ENCODE measurements around the gene GFRA1. TPM values are rescaled to one million over a fixed set of nuclear protein-coding genes. Genes with fewer than 3 reads are reported as not detected.
"Not testable (repeated sequence)": the region's sequence is repeated elsewhere in the genome, so short reads cannot be mapped to it uniquely, and the experiment has no call there.

The GFRA1 gene
- total RNA-seq, 2 experiments from 2014 or later: not detected

DNA sequence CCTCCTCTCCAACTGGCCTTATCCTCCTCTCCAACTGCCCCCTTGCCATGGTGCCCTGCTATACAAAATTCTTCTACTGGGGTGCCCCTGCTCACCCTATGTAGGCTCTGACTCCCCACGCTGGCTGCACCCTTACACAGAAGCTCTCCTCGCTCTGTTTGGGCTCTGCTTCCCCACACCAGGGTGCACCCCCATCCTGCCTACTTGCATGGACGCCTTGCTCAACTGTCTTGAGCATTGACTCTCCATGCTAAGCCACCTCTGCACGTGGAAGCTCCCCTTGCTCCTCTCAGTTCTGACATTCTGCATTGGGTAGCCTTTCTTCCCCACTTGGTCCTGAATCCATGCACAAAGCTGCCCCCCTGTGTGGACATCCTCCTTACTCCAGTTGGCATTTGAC is 231.1 kb downstream of the GFRA1 start:
- ChIA-PET CTCF (ENCODE audit: unreplicated experiment) (no interaction called here), POLR2A (no interaction called here)
- BruUV-seq (replicated peaks): no TSS peak
- Histone ChIP-seq H3K36me3 (ENCODE audit: insufficient read depth, low read length) (no peaks in the 10 kb centered on the region), H3K27ac (ENCODE audit: low read depth, low read length, poor library complexity, severe bottlenecking) (no peak overlapping the region), H4K20me1 (ENCODE audit: insufficient read depth, low read length) (no peaks in the 10 kb centered on the region), H3K4me1 (ENCODE audit: insufficient read depth, low read length, poor library complexity, severe bottlenecking) (no peaks in the 10 kb centered on the region), H2AFZ (ENCODE audit: low read length) (no peak overlapping the region), H3K9me3 (ENCODE audit: low read length) (no peaks in the 10 kb centered on the region), H3K4me2 (ENCODE audit: low read length) (no peak overlapping the region), H3K79me2 (ENCODE audit: insufficient read depth, low read depth, low read length) (no peaks in the 10 kb centered on the region), H3K4me3 (ENCODE audit: low read depth, low read length, poor library complexity, severe bottlenecking) (no peak overlapping the region), H3K9me2 (ENCODE audit: insufficient read depth, low read length) (no peaks in the 10 kb centered on the region)
- intact Hi-C loops (cut with micrococcal nuclease; ENCODE audit: unreplicated experiment): no loop called here
- TF ChIP-seq EZH2phosphoT487 (IDR thresholded peaks at IDR 0.05; ENCODE audit: borderline replicate concordance, low read depth, low read length): no peak
- no peak for DNase-seq (ENCODE audit: low spot score)

DNA sequence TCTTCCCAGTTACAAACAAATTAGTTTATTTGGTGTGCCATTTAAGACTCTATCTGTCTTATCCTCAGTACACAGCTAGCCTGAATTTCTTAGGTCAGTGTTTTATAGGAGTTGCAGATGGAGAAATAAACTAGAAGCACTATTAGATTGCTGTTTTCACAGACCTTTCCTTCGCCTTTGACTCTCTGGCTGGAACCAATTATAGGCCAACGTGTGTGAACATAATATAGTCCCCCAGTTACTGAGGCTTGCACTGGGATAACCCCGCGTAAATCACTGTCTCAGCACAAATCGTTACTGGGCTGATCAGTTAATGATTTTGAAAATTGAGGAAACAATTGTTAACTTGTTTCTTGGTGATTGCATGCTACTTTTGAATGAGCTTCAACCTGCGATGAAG is 233.4 kb downstream of the GFRA1 start:
- H3K4me1 ChIP-seq (ENCODE audit: insufficient read depth, low read length, poor library complexity, severe bottlenecking): no peaks in the 10 kb centered on the region
- no peak overlapping the region for H2AFZ ChIP-seq (ENCODE audit: low read length)
- no peak overlapping the region for H3K4me3 ChIP-seq (ENCODE audit: low read depth, low read length, poor library complexity, severe bottlenecking)
- ChIA-PET CTCF (ENCODE audit: unreplicated experiment) (no interaction called here), POLR2A (no interaction called here)
- no peaks in the 10 kb centered on the region for H4K20me1 ChIP-seq (ENCODE audit: insufficient read depth, low read length)
- H3K4me2 ChIP-seq (ENCODE audit: low read length): no peak overlapping the region
- no peaks in the 10 kb centered on the region for H3K9me2 ChIP-seq (ENCODE audit: insufficient read depth, low read length)
- TF ChIP-seq, protein P1, sequence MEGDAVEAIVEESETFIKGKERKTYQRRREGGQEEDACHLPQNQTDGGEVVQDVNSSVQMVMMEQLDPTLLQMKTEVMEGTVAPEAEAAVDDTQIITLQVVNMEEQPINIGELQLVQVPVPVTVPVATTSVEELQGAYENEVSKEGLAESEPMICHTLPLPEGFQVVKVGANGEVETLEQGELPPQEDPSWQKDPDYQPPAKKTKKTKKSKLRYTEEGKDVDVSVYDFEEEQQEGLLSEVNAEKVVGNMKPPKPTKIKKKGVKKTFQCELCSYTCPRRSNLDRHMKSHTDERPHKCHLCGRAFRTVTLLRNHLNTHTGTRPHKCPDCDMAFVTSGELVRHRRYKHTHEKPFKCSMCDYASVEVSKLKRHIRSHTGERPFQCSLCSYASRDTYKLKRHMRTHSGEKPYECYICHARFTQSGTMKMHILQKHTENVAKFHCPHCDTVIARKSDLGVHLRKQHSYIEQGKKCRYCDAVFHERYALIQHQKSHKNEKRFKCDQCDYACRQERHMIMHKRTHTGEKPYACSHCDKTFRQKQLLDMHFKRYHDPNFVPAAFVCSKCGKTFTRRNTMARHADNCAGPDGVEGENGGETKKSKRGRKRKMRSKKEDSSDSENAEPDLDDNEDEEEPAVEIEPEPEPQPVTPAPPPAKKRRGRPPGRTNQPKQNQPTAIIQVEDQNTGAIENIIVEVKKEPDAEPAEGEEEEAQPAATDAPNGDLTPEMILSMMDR (conservative IDR thresholded peaks at IDR 0.05; ENCODE audit: low read length): no peak
- no peak for TF ChIP-seq EZH2phosphoT487 (IDR thresholded peaks at IDR 0.05; ENCODE audit: borderline replicate concordance, low read depth, low read length)
- no peaks in the 10 kb centered on the region for H3K9me3 ChIP-seq (ENCODE audit: low read length)
- no peaks in the 10 kb centered on the region for H3K79me2 ChIP-seq (ENCODE audit: insufficient read depth, low read depth, low read length)
- DNase-seq (ENCODE audit: low spot score): no peak
- H3K36me3 ChIP-seq (ENCODE audit: insufficient read depth, low read length): no peaks in the 10 kb centered on the region
- no TSS peak for BruUV-seq (replicated peaks)
- no peak overlapping the region for H3K27ac ChIP-seq (ENCODE audit: low read depth, low read length, poor library complexity, severe bottlenecking)
- intact Hi-C loops (cut with micrococcal nuclease; ENCODE audit: unreplicated experiment): no loop called here

DNA sequence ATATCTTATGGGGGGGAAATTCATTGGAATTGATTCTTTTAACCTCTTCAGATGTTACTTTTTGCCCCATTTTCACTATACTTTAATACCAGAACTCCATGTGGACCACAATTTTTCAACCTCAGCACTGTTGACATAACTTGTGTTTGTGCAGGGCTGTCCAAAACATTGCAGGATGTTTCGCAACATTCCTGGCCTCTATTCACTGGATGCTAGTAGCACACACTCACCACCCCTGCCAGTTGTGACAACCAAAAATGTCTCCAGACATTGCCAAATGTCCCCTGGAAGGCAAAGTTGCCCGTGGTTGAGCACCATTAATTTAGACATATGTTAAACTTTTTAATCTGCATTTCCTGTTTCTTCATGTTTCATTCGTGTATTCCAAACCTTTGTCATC is 234.7 kb downstream of the GFRA1 start:
- CTCF ChIA-PET (ENCODE audit: unreplicated experiment): no interaction called here
- intact Hi-C loops (cut with micrococcal nuclease; ENCODE audit: unreplicated experiment): no loop called here
- DNase-seq (ENCODE audit: low spot score): no peak
- TF ChIP-seq EZH2phosphoT487 (IDR thresholded peaks at IDR 0.05; ENCODE audit: borderline replicate concordance, low read depth, low read length): no peak
- TF ChIP-seq, protein P1 (conservative IDR thresholded peaks at IDR 0.05; ENCODE audit: low read length): no peak
- H4K20me1 ChIP-seq (ENCODE audit: insufficient read depth, low read length): no peaks in the 10 kb centered on the region
- no peaks in the 10 kb centered on the region for H3K36me3 ChIP-seq (ENCODE audit: insufficient read depth, low read length)
- no peak overlapping the region for H2AFZ ChIP-seq (ENCODE audit: low read length)
- H3K4me2 ChIP-seq (ENCODE audit: low read length): no peak overlapping the region
- BruUV-seq (replicated peaks): no TSS peak
- no peaks in the 10 kb centered on the region for H3K79me2 ChIP-seq (ENCODE audit: insufficient read depth, low read depth, low read length)
- H3K27ac ChIP-seq (ENCODE audit: low read depth, low read length, poor library complexity, severe bottlenecking): no peak overlapping the region
- H3K4me3 ChIP-seq (ENCODE audit: low read depth, low read length, poor library complexity, severe bottlenecking): no peak overlapping the region
- H3K9me2 ChIP-seq (ENCODE audit: insufficient read depth, low read length): no peaks in the 10 kb centered on the region
- H3K9me3 ChIP-seq (ENCODE audit: low read length): no peaks in the 10 kb centered on the region
- POLR2A ChIA-PET: interaction anchor here (0.5 to 0.7 kb wide), 2 partner anchors 48 to 574 kb away, joined by 3 to 4 read pairs; no protein-coding TSS in a partner anchor
- H3K4me1 ChIP-seq (ENCODE audit: insufficient read depth, low read length, poor library complexity, severe bottlenecking): no peaks in the 10 kb centered on the region

DNA sequence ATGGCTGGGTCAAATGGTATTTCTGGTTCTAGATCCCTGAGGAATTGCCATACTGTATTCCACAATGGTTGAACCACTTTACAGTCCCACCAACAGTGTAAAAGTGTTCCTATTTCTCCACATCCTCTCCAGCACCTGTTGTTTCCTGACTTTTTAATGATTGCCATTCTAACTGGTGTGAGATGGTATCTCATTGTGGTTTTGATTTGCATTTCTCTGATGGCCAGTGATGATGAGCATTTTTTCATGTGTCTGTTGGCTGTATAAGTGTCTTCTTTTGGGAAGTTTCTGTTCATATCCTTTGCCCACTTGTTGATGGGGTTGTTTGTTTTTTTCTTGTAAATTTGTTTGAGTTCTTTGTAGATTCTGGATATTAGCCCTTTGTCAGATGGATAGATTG is 237.6 kb downstream of the GFRA1 start:
- not testable (repeated sequence) for H4K20me1 ChIP-seq (ENCODE audit: insufficient read depth, low read length)

More for the DNA sequence above, 237.6 kb downstream of the GFRA1 start:
- BruUV-seq (replicated peaks); H3K27ac ChIP-seq (ENCODE audit: low read depth, low read length, poor library complexity, severe bottlenecking); intact Hi-C loops (cut with micrococcal nuclease; ENCODE audit: unreplicated experiment); H3K9me3 ChIP-seq (ENCODE audit: low read length); H3K4me1 ChIP-seq (ENCODE audit: insufficient read depth, low read length, poor library complexity, severe bottlenecking); H3K4me3 ChIP-seq (ENCODE audit: low read depth, low read length, poor library complexity, severe bottlenecking); H3K36me3 ChIP-seq (ENCODE audit: insufficient read depth, low read length); H3K9me2 ChIP-seq (ENCODE audit: insufficient read depth, low read length); CTCF ChIA-PET (ENCODE audit: unreplicated experiment); POLR2A ChIA-PET; DNase-seq (ENCODE audit: low spot score); H3K79me2 ChIP-seq (ENCODE audit: insufficient read depth, low read depth, low read length); H3K4me2 ChIP-seq (ENCODE audit: low read length); H2AFZ ChIP-seq (ENCODE audit: low read length): not testable (repeated sequence)
